PFSK-1 (cell line): ENCODE measurements around the gene ARHGAP15.

Source experiments
- FOXP2 ChIP-seq: optimal IDR thresholded peaks from 2 replicates; pipeline ENCODE3; 2011; ENCODE audit warnings: borderline replicate concordance, control low read depth, inconsistent platforms; ENCODE audit not compliant: insufficient read depth; ENCODE audit errors: extremely low read length, extremely low read depth
- POLR2AphosphoS5 ChIP-seq: IDR thresholded peaks from 2 replicates; pipeline ENCODE4 v1.6.1; 2012; ENCODE audit warnings: low read depth, mild to moderate bottlenecking, control low read depth, low read length, moderate library complexity
- REST ChIP-seq, 2 experiments: IDR thresholded peaks; 2 replicates each; pipeline versions ENCODE4 v1.6.1 to v1.8.0; 2011 to 2012; ENCODE audit warnings: low read depth in 2 of 2, low read length in 2 of 2, control low read depth in 1 of 2, inconsistent platforms in 1 of 2, mild to moderate bottlenecking in 1 of 2, moderate library complexity in 1 of 2; ENCODE audit not compliant: insufficient read depth in 1 of 2
- SIN3A ChIP-seq: IDR thresholded peaks from 2 replicates; pipeline ENCODE4 v1.6.1; 2012; ENCODE audit warnings: mild to moderate bottlenecking, low read length, moderate library complexity, borderline replicate concordance; ENCODE audit not compliant: insufficient read depth
- TAF1 ChIP-seq: IDR thresholded peaks from 2 replicates; pipeline ENCODE4 v1.6.1; 2012; ENCODE audit warnings: low read length, control low read depth, borderline replicate concordance; ENCODE audit not compliant: insufficient read depth

GRCh38 chr2:143146815-143147530 is 17.8 kb downstream of the ARHGAP15 start:
- TF ChIP-seq POLR2AphosphoS5 (no peak), REST (IDR thresholded peaks at IDR 0.05; ENCODE audit: insufficient read depth in 1 of 2, low read depth in 2 of 2, low read length in 2 of 2) (no peak), TAF1 (no peak), SIN3A (no peak), FOXP2 (no peak)
